HEK293 (cell line): Measurements from ENCODE around the gene CEP112.

Experiments used
- CTCF ChIA-PET: fragments of 350-600 bp; formaldehyde crosslinking; extraction: SDS; loops from one replicate; lab custom pipeline; 2021; ENCODE audit warnings: antibody characterized with exemption; lab: Yijun Ruan, JAX
- POLR2A ChIA-PET: fragments of 300-600 bp; formaldehyde crosslinking; extraction: SDS; loops from one replicate; lab custom pipeline; 2020; ENCODE audit warnings: antibody characterized with exemption, inconsistent platforms; lab: Yijun Ruan, JAX
- H3K27ac ChIP-seq: fragments of 200-500 bp; sonication (Bioruptor generic); 2 replicates; pipeline ENCODE4 v1.5.1; 2014; ENCODE audit warnings: low read depth, low read length, control low read depth, inconsistent platforms; ENCODE audit errors: extremely low read depth
- H3K36me3 ChIP-seq, 2 experiments: fragments of 200-500 bp in 1 of 2; sonication (Bioruptor generic) in 1 of 2; 1 replicate in 1 of 2; 2 replicates in 1 of 2; pipeline ENCODE4 v1.5.1; 2014 to 2017; ENCODE audit warnings: inconsistent platforms in 2 of 2, low read length in 2 of 2; ENCODE audit not compliant: control insufficient read depth in 2 of 2, insufficient read depth in 1 of 2
- H3K4me1 ChIP-seq: fragments of 200-500 bp; sonication (Bioruptor generic); 2 replicates; pipeline ENCODE4 v1.5.1; 2014; ENCODE audit warnings: mild to moderate bottlenecking, low read length, inconsistent platforms; ENCODE audit not compliant: control insufficient read depth, insufficient read depth
- H3K4me3 ChIP-seq: 2 replicates; pipeline ENCODE4 v1.5.1; 2011; ENCODE audit warnings: low read depth, mild to moderate bottlenecking, control low read depth, low read length, moderate library complexity
- H3K9me3 ChIP-seq: fragments of 200-500 bp; sonication (Bioruptor generic); 2 replicates; pipeline ENCODE4 v1.5.1; 2014; ENCODE audit warnings: low read depth, low read length, inconsistent platforms; ENCODE audit not compliant: control insufficient read depth, insufficient read depth
- HOXA7 ChIP-seq: sonication (generic); formaldehyde crosslinking; IDR thresholded peaks from 2 replicates; pipeline ENCODE4 v1.8.1; 2022; ENCODE audit warnings: missing genetic modification reagents, borderline replicate concordance
- IKZF3 ChIP-seq: fragments of 450-650 bp; IDR thresholded peaks from 2 replicates; pipeline ENCODE4 v1.5.0; 2018; ENCODE audit warnings: missing biosample characterization, mild to moderate bottlenecking, missing genetic modification characterization, moderate library complexity
- KLF1 ChIP-seq: fragments of 450-650 bp; formaldehyde crosslinking; IDR thresholded peaks from 2 replicates; pipeline ENCODE4 v1.5.1; 2016; ENCODE audit warnings: missing biosample characterization, missing genetic modification characterization
- OSR2 ChIP-seq: fragments of 450-650 bp; formaldehyde crosslinking; IDR thresholded peaks from 2 replicates; pipeline ENCODE4 v1.5.1; 2016; ENCODE audit warnings: missing biosample characterization, missing genetic modification characterization
- WT1 ChIP-seq: fragments of 450-650 bp; formaldehyde crosslinking; IDR thresholded peaks from 2 replicates; pipeline ENCODE4 v1.5.1; 2016; ENCODE audit warnings: missing biosample characterization, missing genetic modification characterization
- ZBTB20 ChIP-seq: fragments of 450-650 bp; formaldehyde crosslinking; IDR thresholded peaks from 2 replicates; pipeline ENCODE4 v1.5.1; 2016; ENCODE audit warnings: missing biosample characterization, missing genetic modification characterization
- ZFP37 ChIP-seq: fragments of 450-650 bp; formaldehyde crosslinking; IDR thresholded peaks from 2 replicates; pipeline ENCODE4 v1.5.1; 2016; ENCODE audit warnings: missing biosample characterization, missing genetic modification characterization
- ZNF174 ChIP-seq: fragments of 450-650 bp; formaldehyde crosslinking; IDR thresholded peaks from 2 replicates; pipeline ENCODE4 v1.5.0; 2017; ENCODE audit warnings: missing biosample characterization, mild to moderate bottlenecking, missing genetic modification characterization
- ZNF24 ChIP-seq: fragments of 450-650 bp; formaldehyde crosslinking; IDR thresholded peaks from 2 replicates; pipeline ENCODE4 v1.5.1; 2016; ENCODE audit warnings: missing biosample characterization, missing genetic modification characterization
- ZNF248 ChIP-seq: fragments of 450-650 bp; formaldehyde crosslinking; IDR thresholded peaks from 2 replicates; pipeline ENCODE4 v1.5.1; 2017; ENCODE audit warnings: missing biosample characterization, missing genetic modification characterization
- ZNF394 ChIP-seq: fragments of 450-650 bp; formaldehyde crosslinking; IDR thresholded peaks from 2 replicates; pipeline ENCODE4 v1.5.1; 2016; ENCODE audit warnings: missing biosample characterization, missing genetic modification characterization, mild to moderate bottlenecking, moderate library complexity, borderline replicate concordance
- ZNF404 ChIP-seq: fragments of 450-650 bp; formaldehyde crosslinking; IDR thresholded peaks from 2 replicates; pipeline ENCODE4 v1.5.1; 2017; ENCODE audit warnings: missing biosample characterization, missing genetic modification characterization
- ZNF513 ChIP-seq: fragments of 450-650 bp; IDR thresholded peaks from 2 replicates; pipeline ENCODE4 v1.5.1; 2018; ENCODE audit warnings: missing biosample characterization, missing genetic modification characterization
- ZNF544 ChIP-seq: fragments of 450-650 bp; formaldehyde crosslinking; IDR thresholded peaks from 2 replicates; pipeline ENCODE4 v1.5.0; 2017; ENCODE audit warnings: missing biosample characterization, missing genetic modification characterization
- ZNF623 ChIP-seq: fragments of 450-650 bp; formaldehyde crosslinking; IDR thresholded peaks from 2 replicates; pipeline ENCODE4 v1.5.1; 2016; ENCODE audit warnings: missing biosample characterization, missing genetic modification characterization
- ZNF707 ChIP-seq: fragments of 450-650 bp; formaldehyde crosslinking; IDR thresholded peaks from 2 replicates; pipeline ENCODE4 v1.5.1; 2016; ENCODE audit warnings: missing biosample characterization, missing genetic modification characterization
- ZXDB ChIP-seq: fragments of 450-650 bp; formaldehyde crosslinking; IDR thresholded peaks from 2 replicates; pipeline ENCODE4 v1.5.1; 2016; ENCODE audit warnings: missing biosample characterization, missing genetic modification characterization
- TF ChIP-seq, protein P1 (sequence below): fragments of 450-650 bp; formaldehyde crosslinking; IDR thresholded peaks from 2 replicates; pipeline ENCODE4 v1.5.1; 2016; ENCODE audit warnings: missing biosample characterization, missing genetic modification characterization, borderline replicate concordance
- TF ChIP-seq, protein P2 (sequence below): fragments of 450-650 bp; formaldehyde crosslinking; IDR thresholded peaks from 2 replicates; pipeline ENCODE4 v1.5.1; 2017; ENCODE audit warnings: missing biosample characterization, missing genetic modification characterization

The CEP112 gene

DNA sequence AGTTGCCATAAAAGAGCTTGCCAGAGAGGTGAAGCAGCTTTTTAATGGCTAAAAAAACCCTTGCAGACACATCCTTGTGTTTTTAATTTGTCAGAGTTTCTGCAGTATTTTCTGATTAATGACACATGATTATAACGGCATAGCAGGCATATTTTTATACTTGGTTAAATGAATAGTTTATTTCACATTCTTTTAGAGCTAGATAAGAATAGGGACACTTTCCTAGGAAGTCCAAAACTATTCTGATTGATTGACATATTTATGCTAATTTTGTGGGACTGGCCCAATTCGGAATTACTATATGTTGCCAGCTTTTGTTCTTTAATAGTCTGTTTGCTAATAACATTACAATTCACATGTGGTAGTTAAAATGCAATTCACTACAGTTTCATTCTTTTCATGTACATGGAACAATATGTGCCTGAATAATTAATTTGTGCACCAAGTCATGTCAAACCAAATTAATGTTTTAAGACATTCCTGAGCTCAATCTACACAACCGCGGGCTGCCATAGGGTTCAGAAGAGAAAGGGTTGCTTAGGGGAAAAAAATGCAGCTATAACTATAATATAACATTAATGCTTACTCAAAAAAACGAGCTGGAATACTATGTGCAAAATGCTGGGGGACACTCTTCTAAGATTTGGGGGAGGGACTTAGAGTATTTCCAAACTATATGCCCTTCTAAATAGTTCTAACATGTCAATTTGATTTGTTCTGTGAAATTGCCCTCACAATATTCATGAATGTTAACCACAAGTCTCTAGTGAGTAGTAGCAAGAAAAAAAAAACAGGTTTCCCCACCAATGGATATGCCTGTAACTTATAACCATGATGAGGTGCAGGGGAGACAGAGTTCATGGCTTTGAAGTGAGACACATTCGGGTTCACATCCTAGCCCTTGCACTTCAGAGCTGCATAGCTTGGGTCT is 305.4 kb downstream of the CEP112 start:
- POLR2A ChIA-PET, result no interaction called here
- Histone ChIP-seq H3K4me3 (no peak overlapping the region), H3K4me1 (no peaks in the 10 kb centered on the region; the same call in 1 of the 2 replicates), H3K9me3 (no peaks in the 10 kb centered on the region), H3K36me3 (no peaks in the 10 kb centered on the region; a peak in 1 of 3 replicates)
- TF ChIP-seq ZNF623 (tag by site-specific recombination) (no peak), WT1 (tag by site-specific recombination) (no peak), ZNF24 (tag by site-specific recombination) (no peak), KLF1 (tag by site-specific recombination) (no peak), ZFP37 (tag by site-specific recombination) (no peak), ZNF707 (tag by site-specific recombination) (no peak), ZXDB (no peak), ZNF404 (tag by site-specific recombination) (no peak), ZBTB20 (tag by site-specific recombination) (no peak), ZNF248 (tag by site-specific recombination) (no peak), OSR2 (tag by site-specific recombination) (no peak), ZNF544 (no peak), HOXA7 (CRISPR knock-in tag) (no peak), ZNF513 (no peak), IKZF3 (tag by site-specific recombination) (no peak), ZNF394 (tag by site-specific recombination) (no peak), ZNF174 (no peak)
- TF ChIP-seq, protein P1, sequence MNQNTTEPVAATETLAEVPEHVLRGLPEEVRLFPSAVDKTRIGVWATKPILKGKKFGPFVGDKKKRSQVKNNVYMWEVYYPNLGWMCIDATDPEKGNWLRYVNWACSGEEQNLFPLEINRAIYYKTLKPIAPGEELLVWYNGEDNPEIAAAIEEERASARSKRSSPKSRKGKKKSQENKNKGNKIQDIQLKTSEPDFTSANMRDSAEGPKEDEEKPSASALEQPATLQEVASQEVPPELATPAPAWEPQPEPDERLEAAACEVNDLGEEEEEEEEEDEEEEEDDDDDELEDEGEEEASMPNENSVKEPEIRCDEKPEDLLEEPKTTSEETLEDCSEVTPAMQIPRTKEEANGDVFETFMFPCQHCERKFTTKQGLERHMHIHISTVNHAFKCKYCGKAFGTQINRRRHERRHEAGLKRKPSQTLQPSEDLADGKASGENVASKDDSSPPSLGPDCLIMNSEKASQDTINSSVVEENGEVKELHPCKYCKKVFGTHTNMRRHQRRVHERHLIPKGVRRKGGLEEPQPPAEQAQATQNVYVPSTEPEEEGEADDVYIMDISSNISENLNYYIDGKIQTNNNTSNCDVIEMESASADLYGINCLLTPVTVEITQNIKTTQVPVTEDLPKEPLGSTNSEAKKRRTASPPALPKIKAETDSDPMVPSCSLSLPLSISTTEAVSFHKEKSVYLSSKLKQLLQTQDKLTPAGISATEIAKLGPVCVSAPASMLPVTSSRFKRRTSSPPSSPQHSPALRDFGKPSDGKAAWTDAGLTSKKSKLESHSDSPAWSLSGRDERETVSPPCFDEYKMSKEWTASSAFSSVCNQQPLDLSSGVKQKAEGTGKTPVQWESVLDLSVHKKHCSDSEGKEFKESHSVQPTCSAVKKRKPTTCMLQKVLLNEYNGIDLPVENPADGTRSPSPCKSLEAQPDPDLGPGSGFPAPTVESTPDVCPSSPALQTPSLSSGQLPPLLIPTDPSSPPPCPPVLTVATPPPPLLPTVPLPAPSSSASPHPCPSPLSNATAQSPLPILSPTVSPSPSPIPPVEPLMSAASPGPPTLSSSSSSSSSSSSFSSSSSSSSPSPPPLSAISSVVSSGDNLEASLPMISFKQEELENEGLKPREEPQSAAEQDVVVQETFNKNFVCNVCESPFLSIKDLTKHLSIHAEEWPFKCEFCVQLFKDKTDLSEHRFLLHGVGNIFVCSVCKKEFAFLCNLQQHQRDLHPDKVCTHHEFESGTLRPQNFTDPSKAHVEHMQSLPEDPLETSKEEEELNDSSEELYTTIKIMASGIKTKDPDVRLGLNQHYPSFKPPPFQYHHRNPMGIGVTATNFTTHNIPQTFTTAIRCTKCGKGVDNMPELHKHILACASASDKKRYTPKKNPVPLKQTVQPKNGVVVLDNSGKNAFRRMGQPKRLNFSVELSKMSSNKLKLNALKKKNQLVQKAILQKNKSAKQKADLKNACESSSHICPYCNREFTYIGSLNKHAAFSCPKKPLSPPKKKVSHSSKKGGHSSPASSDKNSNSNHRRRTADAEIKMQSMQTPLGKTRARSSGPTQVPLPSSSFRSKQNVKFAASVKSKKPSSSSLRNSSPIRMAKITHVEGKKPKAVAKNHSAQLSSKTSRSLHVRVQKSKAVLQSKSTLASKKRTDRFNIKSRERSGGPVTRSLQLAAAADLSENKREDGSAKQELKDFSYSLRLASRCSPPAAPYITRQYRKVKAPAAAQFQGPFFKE (tag by site-specific recombination), result no peak
- TF ChIP-seq, protein P2, sequence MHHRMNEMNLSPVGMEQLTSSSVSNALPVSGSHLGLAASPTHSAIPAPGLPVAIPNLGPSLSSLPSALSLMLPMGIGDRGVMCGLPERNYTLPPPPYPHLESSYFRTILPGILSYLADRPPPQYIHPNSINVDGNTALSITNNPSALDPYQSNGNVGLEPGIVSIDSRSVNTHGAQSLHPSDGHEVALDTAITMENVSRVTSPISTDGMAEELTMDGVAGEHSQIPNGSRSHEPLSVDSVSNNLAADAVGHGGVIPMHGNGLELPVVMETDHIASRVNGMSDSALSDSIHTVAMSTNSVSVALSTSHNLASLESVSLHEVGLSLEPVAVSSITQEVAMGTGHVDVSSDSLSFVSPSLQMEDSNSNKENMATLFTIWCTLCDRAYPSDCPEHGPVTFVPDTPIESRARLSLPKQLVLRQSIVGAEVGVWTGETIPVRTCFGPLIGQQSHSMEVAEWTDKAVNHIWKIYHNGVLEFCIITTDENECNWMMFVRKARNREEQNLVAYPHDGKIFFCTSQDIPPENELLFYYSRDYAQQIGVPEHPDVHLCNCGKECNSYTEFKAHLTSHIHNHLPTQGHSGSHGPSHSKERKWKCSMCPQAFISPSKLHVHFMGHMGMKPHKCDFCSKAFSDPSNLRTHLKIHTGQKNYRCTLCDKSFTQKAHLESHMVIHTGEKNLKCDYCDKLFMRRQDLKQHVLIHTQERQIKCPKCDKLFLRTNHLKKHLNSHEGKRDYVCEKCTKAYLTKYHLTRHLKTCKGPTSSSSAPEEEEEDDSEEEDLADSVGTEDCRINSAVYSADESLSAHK (tag by site-specific recombination), result no peak
- TF ChIP-seq, all 188 proteins: peak for 0
- CTCF ChIA-PET, result interaction anchor here (0.7 kb wide), 1 partner anchor 685 kb away, joined by 3 read pairs; no protein-coding TSS in a partner anchor
- H3K27ac ChIP-seq, result no peak overlapping the region
